ENCODE results near the gene TNF. TPM values are rescaled to one million over a fixed set of nuclear protein-coding genes. Genes with fewer than 3 reads are reported as not detected.

TNF gene
- total and polyA plus RNA-seq, 2 of the 13 experiments (the other 11 are each of a cell fraction or from before 2014, with no cell fraction given): not detected

GRCh38 chr6:31614075-31614619 lies 38.8 kb downstream of the TNF start (continued):
- peak; percentile 99 for TF ChIP-seq ZNF441 (CRISPR knock-in tag; IDR thresholded peaks at IDR 0.05; ENCODE audit: borderline replicate concordance)
- no peak for TF ChIP-seq ZSCAN21 (CRISPR knock-in tag; IDR thresholded peaks at IDR 0.05; ENCODE audit: borderline replicate concordance)
- TF ChIP-seq ZFP37 (CRISPR knock-in tag; IDR thresholded peaks at IDR 0.05; ENCODE audit: borderline replicate concordance): no peak
- no peak for TF ChIP-seq ZNF777 (CRISPR knock-in tag; IDR thresholded peaks at IDR 0.05)
- TF ChIP-seq LBX2 (CRISPR knock-in tag; IDR thresholded peaks at IDR 0.05; ENCODE audit: borderline replicate concordance): no peak
- TF ChIP-seq SALL1 (CRISPR knock-in tag; IDR thresholded peaks at IDR 0.05): peak; percentile 12; the same call in 1 of the 2 replicates
- TF ChIP-seq, protein P1, sequence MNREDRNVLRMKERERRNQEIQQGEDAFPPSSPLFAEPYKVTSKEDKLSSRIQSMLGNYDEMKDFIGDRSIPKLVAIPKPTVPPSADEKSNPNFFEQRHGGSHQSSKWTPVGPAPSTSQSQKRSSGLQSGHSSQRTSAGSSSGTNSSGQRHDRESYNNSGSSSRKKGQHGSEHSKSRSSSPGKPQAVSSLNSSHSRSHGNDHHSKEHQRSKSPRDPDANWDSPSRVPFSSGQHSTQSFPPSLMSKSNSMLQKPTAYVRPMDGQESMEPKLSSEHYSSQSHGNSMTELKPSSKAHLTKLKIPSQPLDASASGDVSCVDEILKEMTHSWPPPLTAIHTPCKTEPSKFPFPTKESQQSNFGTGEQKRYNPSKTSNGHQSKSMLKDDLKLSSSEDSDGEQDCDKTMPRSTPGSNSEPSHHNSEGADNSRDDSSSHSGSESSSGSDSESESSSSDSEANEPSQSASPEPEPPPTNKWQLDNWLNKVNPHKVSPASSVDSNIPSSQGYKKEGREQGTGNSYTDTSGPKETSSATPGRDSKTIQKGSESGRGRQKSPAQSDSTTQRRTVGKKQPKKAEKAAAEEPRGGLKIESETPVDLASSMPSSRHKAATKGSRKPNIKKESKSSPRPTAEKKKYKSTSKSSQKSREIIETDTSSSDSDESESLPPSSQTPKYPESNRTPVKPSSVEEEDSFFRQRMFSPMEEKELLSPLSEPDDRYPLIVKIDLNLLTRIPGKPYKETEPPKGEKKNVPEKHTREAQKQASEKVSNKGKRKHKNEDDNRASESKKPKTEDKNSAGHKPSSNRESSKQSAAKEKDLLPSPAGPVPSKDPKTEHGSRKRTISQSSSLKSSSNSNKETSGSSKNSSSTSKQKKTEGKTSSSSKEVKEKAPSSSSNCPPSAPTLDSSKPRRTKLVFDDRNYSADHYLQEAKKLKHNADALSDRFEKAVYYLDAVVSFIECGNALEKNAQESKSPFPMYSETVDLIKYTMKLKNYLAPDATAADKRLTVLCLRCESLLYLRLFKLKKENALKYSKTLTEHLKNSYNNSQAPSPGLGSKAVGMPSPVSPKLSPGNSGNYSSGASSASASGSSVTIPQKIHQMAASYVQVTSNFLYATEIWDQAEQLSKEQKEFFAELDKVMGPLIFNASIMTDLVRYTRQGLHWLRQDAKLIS (CRISPR knock-in tag; IDR thresholded peaks at IDR 0.05): no peak
- peak; percentile 38; the same call in 1 of the 2 replicates for TF ChIP-seq HDAC1 (CRISPR knock-in tag; IDR thresholded peaks at IDR 0.05)
- TF ChIP-seq ZMYM3 (CRISPR knock-in tag; IDR thresholded peaks at IDR 0.05): peak; percentile 32; the same call in 1 of the 2 replicates
- TF ChIP-seq FOXM1 (CRISPR knock-in tag; IDR thresholded peaks at IDR 0.05): no peak
- TF ChIP-seq, protein P2, sequence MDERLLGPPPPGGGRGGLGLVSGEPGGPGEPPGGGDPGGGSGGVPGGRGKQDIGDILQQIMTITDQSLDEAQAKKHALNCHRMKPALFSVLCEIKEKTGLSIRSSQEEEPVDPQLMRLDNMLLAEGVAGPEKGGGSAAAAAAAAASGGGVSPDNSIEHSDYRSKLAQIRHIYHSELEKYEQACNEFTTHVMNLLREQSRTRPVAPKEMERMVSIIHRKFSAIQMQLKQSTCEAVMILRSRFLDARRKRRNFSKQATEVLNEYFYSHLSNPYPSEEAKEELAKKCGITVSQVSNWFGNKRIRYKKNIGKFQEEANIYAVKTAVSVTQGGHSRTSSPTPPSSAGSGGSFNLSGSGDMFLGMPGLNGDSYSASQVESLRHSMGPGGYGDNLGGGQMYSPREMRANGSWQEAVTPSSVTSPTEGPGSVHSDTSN (CRISPR knock-in tag; IDR thresholded peaks at IDR 0.05): no peak
- no peak for TF ChIP-seq TEAD2 (CRISPR knock-in tag; IDR thresholded peaks at IDR 0.05)
- TF ChIP-seq ZNF367 (CRISPR knock-in tag; IDR thresholded peaks at IDR 0.05; ENCODE audit: borderline replicate concordance): no peak
- TF ChIP-seq POLR2A (IDR thresholded peaks at IDR 0.05; ENCODE audit: insufficient read depth in 1 of 2, low read depth in 2 of 2, low read length in 2 of 2): peak in 1 of 2 experiments; percentile 43; a peak in 2 of 4 replicates
- no peak for TF ChIP-seq ZNF513 (CRISPR knock-in tag; conservative IDR thresholded peaks at IDR 0.05)
- peak; percentile 37; the same call in 1 of the 2 replicates for TF ChIP-seq NFKB2 (CRISPR knock-in tag; IDR thresholded peaks at IDR 0.05; ENCODE audit: borderline replicate concordance)
- no peak for TF ChIP-seq ZFAT (CRISPR knock-in tag; conservative IDR thresholded peaks at IDR 0.05)
- TF ChIP-seq, protein P3, sequence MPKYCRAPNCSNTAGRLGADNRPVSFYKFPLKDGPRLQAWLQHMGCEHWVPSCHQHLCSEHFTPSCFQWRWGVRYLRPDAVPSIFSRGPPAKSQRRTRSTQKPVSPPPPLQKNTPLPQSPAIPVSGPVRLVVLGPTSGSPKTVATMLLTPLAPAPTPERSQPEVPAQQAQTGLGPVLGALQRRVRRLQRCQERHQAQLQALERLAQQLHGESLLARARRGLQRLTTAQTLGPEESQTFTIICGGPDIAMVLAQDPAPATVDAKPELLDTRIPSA (CRISPR knock-in tag; IDR thresholded peaks at IDR 0.05; ENCODE audit: borderline replicate concordance): no peak
